ENCODE results near the gene C2orf68. TPM values are rescaled to one million over a fixed set of nuclear protein-coding genes. Genes with fewer than 3 reads are reported as not detected.
A peak's percentile ranks its signal among the peaks of the same experiment; 100 is the strongest.
"Not testable (repeated sequence)": the region's sequence is repeated elsewhere in the genome, so short reads cannot be mapped to it uniquely, and the experiment has no call there.

Gene C2orf68
- total RNA-seq, 1 donor from 2014 or later = 36.9 TPM

GRCh38 chr2:85648619-85649018 is 36.8 kb upstream of the C2orf68 start:
- intact Hi-C loops (cut with micrococcal nuclease) = no loop called here
- Mint-ChIP-seq H3K4me3 (no peak overlapping the region), H3K27ac (no peak overlapping the region), H3K4me1 (peaks cover 2% of the 10 kb centered on the region), H3K27me3 (no peaks in the 10 kb centered on the region), H3K9me3 (no peaks in the 10 kb centered on the region), H3K36me3 (ENCODE audit: low read depth) (peaks cover 63% of the 10 kb centered on the region)
- peak; percentile 74 for DNase-seq

- intact Hi-C loops (cut with micrococcal nuclease) = no loop called here
Measured at GRCh38 chr2:85647823-85648526, 36.1 kb upstream of the C2orf68 start.

GRCh38 chr2:85646166-85646565 is 34.3 kb upstream of the C2orf68 start:
- Mint-ChIP-seq H3K36me3 (ENCODE audit: low read depth) (peaks cover 74% of the 10 kb centered on the region), H3K27me3 (no peaks in the 10 kb centered on the region), H3K4me1 (peaks cover 12% of the 10 kb centered on the region), H3K4me3 (no peak overlapping the region), H3K27ac (no peak overlapping the region), H3K9me3 (no peaks in the 10 kb centered on the region)
- intact Hi-C loops (cut with micrococcal nuclease) = no loop called here
- DNase-seq = no peak

More at GRCh38 chr2:85647823-85648526, 36.1 kb upstream of the C2orf68 start:
- Mint-ChIP-seq H3K9me3 (no peaks in the 10 kb centered on the region), H3K27ac (no peak overlapping the region), H3K4me3 (no peak overlapping the region), H3K27me3 (no peaks in the 10 kb centered on the region), H3K36me3 (ENCODE audit: low read depth) (peaks cover 64% of the 10 kb centered on the region), H3K4me1 (peaks cover 2% of the 10 kb centered on the region)
- DNase-seq = no peak

GRCh38 chr2:85644909-85645308 is 33.0 kb upstream of the C2orf68 start:
- DNase-seq = no peak
- no peaks in the 10 kb centered on the region for H3K9me3 Mint-ChIP-seq
- H3K4me3 Mint-ChIP-seq = no peak overlapping the region
- H3K4me1 Mint-ChIP-seq = peaks cover 12% of the 10 kb centered on the region
- peaks cover 80% of the 10 kb centered on the region for H3K36me3 Mint-ChIP-seq (ENCODE audit: low read depth)
- no peaks in the 10 kb centered on the region for H3K27me3 Mint-ChIP-seq
- H3K27ac Mint-ChIP-seq = no peak overlapping the region
- intact Hi-C loops (cut with micrococcal nuclease) = no loop called here

- no peaks in the 10 kb centered on the region for H3K27me3 Mint-ChIP-seq
- H3K36me3 Mint-ChIP-seq (ENCODE audit: low read depth) = peaks cover 69% of the 10 kb centered on the region
- peak overlapping the region; percentile 16 for H3K27ac Mint-ChIP-seq
- H3K4me3 Mint-ChIP-seq = no peak overlapping the region
- intact Hi-C loops (cut with micrococcal nuclease) = no loop called here
- H3K9me3 Mint-ChIP-seq = no peaks in the 10 kb centered on the region
- H3K4me1 Mint-ChIP-seq = peaks cover 12% of the 10 kb centered on the region
- DNase-seq = no peak
Measured at GRCh38 chr2:85642725-85643124, 30.9 kb upstream of the C2orf68 start.

GRCh38 chr2:85635636-85636035 is 23.8 kb upstream of the C2orf68 start:
- Mint-ChIP-seq H3K9me3 (no peaks in the 10 kb centered on the region), H3K4me3 (no peak overlapping the region), H3K36me3 (ENCODE audit: low read depth) (peaks cover 66% of the 10 kb centered on the region), H3K27me3 (no peaks in the 10 kb centered on the region), H3K27ac (no peak overlapping the region), H3K4me1 (peaks cover 9% of the 10 kb centered on the region)
- DNase-seq = no peak
- intact Hi-C loops (cut with micrococcal nuclease) = no loop called here

GRCh38 chr2:85635011-85635410 is 23.1 kb upstream of the C2orf68 start:
- H3K36me3 Mint-ChIP-seq (ENCODE audit: low read depth) = peaks cover 67% of the 10 kb centered on the region
- no peak for DNase-seq

GRCh38 chr2:85631316-85631715 is 19.4 kb upstream of the C2orf68 start:
- peaks cover 64% of the 10 kb centered on the region for H3K36me3 Mint-ChIP-seq (ENCODE audit: low read depth)
- peaks cover 16% of the 10 kb centered on the region for H3K4me1 Mint-ChIP-seq
- intact Hi-C loops (cut with micrococcal nuclease) = no loop called here
- no peak overlapping the region for H3K27ac Mint-ChIP-seq
- no peaks in the 10 kb centered on the region for H3K27me3 Mint-ChIP-seq
- no peak overlapping the region for H3K4me3 Mint-ChIP-seq
- DNase-seq = no peak
- no peaks in the 10 kb centered on the region for H3K9me3 Mint-ChIP-seq

More at GRCh38 chr2:85635011-85635410, 23.1 kb upstream of the C2orf68 start:
- no peaks in the 10 kb centered on the region for H3K27me3 Mint-ChIP-seq
- no peak overlapping the region for H3K27ac Mint-ChIP-seq
- intact Hi-C loops (cut with micrococcal nuclease) = no loop called here
- H3K4me3 Mint-ChIP-seq = no peak overlapping the region
- peaks cover 9% of the 10 kb centered on the region for H3K4me1 Mint-ChIP-seq
- H3K9me3 Mint-ChIP-seq = no peaks in the 10 kb centered on the region

GRCh38 chr2:85628658-85629057 is 16.8 kb upstream of the C2orf68 start:
- peaks cover 72% of the 10 kb centered on the region for H3K36me3 Mint-ChIP-seq (ENCODE audit: low read depth)
- DNase-seq = no peak
- intact Hi-C loops (cut with micrococcal nuclease) = no loop called here
- no peaks in the 10 kb centered on the region for H3K9me3 Mint-ChIP-seq
- H3K27ac Mint-ChIP-seq = peak overlapping the region; percentile 39
- H3K4me3 Mint-ChIP-seq = peak overlapping the region; percentile 6
- peaks cover 14% of the 10 kb centered on the region for H3K4me1 Mint-ChIP-seq
- no peaks in the 10 kb centered on the region for H3K27me3 Mint-ChIP-seq

- Mint-ChIP-seq H3K4me1 (peaks cover 20% of the 10 kb centered on the region), H3K4me3 (no peak overlapping the region), H3K27me3 (no peaks in the 10 kb centered on the region), H3K9me3 (no peaks in the 10 kb centered on the region), H3K36me3 (ENCODE audit: low read depth) (peaks cover 57% of the 10 kb centered on the region), H3K27ac (peak overlapping the region; percentile 41)
- DNase-seq = no peak
- intact Hi-C loops (cut with micrococcal nuclease) = no loop called here
Measured at GRCh38 chr2:85623991-85624390, 12.1 kb upstream of the C2orf68 start.

GRCh38 chr2:85621338-85621737 is 9.5 kb upstream of the C2orf68 start:
- no peak for DNase-seq
- Mint-ChIP-seq H3K36me3 (ENCODE audit: low read depth) (peaks cover 52% of the 10 kb centered on the region), H3K27me3 (no peaks in the 10 kb centered on the region), H3K9me3 (no peaks in the 10 kb centered on the region), H3K4me3 (no peak overlapping the region), H3K4me1 (peaks cover 19% of the 10 kb centered on the region), H3K27ac (no peak overlapping the region)
- intact Hi-C loops (cut with micrococcal nuclease) = no loop called here

GRCh38 chr2:85619617-85620016 is 7.8 kb upstream of the C2orf68 start:
- no peaks in the 10 kb centered on the region for H3K27me3 Mint-ChIP-seq
- H3K36me3 Mint-ChIP-seq (ENCODE audit: low read depth) = peaks cover 39% of the 10 kb centered on the region
- intact Hi-C loops (cut with micrococcal nuclease) = loop anchor here (5.0 to 10.0 kb wide), 2 partner anchors 488 to 575 kb away; partner anchors contain the start of genes IMMT, MRPL35, POLR1A and PTCD3
- H3K4me3 Mint-ChIP-seq = no peak overlapping the region
- peaks cover 19% of the 10 kb centered on the region for H3K4me1 Mint-ChIP-seq
- DNase-seq = no peak
- no peak overlapping the region for H3K27ac Mint-ChIP-seq
- H3K9me3 Mint-ChIP-seq = no peaks in the 10 kb centered on the region

- Mint-ChIP-seq H3K4me3 (peak overlapping the region; percentile 95), H3K4me1 (peaks cover 15% of the 10 kb centered on the region), H3K36me3 (ENCODE audit: low read depth) (peaks cover 22% of the 10 kb centered on the region)
- not testable (repeated sequence) for DNase-seq, H3K9me3 Mint-ChIP-seq, H3K27ac Mint-ChIP-seq, H3K27me3 Mint-ChIP-seq
- intact Hi-C loops (cut with micrococcal nuclease) = loop anchor here (2.0 to 10.0 kb wide), 3 partner anchors 57 to 577 kb away; partner anchors contain the start of genes GGCX, IMMT, MRPL35 and POLR1A
Measured at GRCh38 chr2:85617723-85618122, 5.9 kb upstream of the C2orf68 start.

GRCh38 chr2:85615413-85615728 is 3.5 kb upstream of the C2orf68 start:
- intact Hi-C loops (cut with micrococcal nuclease) = loop anchor here (5.0 to 10.0 kb wide), 2 partner anchors 492 to 579 kb away; partner anchors contain the start of genes IMMT, MRPL35, POLR1A and PTCD3
- peaks cover 14% of the 10 kb centered on the region for H3K4me1 Mint-ChIP-seq
- H3K9me3 Mint-ChIP-seq = no peaks in the 10 kb centered on the region
- no peak for DNase-seq
- H3K27ac Mint-ChIP-seq = peak overlapping the region; percentile 98
- H3K27me3 Mint-ChIP-seq = no peaks in the 10 kb centered on the region
- H3K4me3 Mint-ChIP-seq = no peak overlapping the region
- peaks cover 20% of the 10 kb centered on the region for H3K36me3 Mint-ChIP-seq (ENCODE audit: low read depth)
